ENCODE results near the gene SGSM1.
A peak's percentile ranks its signal among the peaks of the same experiment; 100 is the strongest.

Gene SGSM1
- total RNA-seq, result 0.67 to 5.8 (median 5.2) reads per million in 3 experiments

- DNase-seq, result peak; percentile 71
Measured at GRCh38 chr22:24805790-24806662, at the start of gene SGSM1. SGSM1 (plus strand) TSS chr22:24806211; CDS start chr22:24806326, 115 bp downstream.

GRCh38 chr22:24758164-24758799 is 47.7 kb upstream of the SGSM1 start:
- peak; percentile 36 for DNase-seq

GRCh38 chr22:24759765-24760164 is 46.2 kb upstream of the SGSM1 start:
- no peak for DNase-seq

DNA sequence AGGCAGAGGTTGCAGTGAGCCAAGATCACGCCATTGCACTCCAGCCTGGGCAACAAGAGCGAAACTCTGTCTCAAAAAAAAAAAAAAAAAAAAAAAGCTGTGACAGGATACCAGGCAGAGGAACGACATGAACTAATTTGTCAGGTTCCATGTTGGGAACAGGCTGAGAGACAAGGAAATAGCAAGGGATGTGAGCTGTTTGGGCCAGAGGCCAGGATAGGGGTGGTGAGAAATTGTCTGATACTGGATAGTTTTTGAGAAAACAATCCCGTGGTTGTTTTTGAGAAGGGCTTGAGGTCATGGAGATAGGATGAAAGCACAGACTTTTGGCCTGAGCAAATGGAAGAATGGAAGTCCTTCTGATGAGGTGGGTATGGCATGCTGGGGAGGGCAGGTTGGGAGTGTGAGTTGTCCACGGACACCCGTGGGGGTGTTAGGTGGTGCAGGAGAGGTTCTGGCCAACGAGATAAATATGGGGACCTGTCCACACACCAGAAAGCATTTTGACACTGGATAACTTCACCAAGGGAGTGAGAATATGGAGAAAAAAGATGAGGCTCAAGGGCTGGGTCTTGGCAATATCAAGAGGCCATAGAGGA is 45.2 kb upstream of the SGSM1 start:
- DNase-seq, result no peak

DNA sequence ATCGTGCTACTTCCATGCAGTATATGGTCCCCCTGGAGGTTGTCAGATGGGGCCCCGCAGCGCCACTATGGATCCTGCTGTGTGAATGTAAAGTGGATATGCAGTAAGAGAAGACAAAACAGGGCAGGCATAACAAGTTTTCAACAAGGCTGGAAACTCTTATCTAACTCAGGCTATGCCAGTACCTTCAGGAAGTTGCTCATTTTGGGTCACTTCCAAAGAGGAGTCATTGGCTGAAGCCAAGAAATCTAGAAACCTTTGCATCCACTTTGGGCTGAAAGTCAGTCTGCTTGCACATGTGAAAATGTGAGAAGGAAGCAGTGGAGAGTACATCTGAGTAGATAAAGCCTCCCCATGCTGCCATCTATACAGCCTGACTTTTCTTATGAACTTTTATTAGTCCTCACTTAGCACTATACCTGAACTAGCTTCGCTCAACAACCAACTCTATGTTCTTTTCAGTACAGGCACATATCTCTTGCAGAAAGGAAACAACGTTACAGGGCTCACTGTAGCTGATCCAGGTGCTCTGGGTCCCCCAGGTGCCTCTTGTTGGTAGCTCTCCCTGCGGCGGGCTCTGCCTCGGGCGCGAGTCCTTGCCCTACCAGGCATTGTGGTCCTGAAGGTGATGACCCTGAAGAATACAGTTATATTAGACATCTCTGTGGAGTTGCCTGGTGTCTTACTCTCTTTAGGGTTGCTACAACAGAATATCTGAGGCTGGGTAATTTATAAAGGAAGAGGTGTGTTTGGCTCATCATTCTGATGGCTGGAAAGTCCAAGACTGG is 43.9 kb upstream of the SGSM1 start:
- no peak for DNase-seq

- no peak for DNase-seq
Measured at GRCh38 chr22:24763872-24764485, 42.0 kb upstream of the SGSM1 start.

- no peak for DNase-seq
Measured at GRCh38 chr22:24765166-24765565, 40.8 kb upstream of the SGSM1 start.

DNA sequence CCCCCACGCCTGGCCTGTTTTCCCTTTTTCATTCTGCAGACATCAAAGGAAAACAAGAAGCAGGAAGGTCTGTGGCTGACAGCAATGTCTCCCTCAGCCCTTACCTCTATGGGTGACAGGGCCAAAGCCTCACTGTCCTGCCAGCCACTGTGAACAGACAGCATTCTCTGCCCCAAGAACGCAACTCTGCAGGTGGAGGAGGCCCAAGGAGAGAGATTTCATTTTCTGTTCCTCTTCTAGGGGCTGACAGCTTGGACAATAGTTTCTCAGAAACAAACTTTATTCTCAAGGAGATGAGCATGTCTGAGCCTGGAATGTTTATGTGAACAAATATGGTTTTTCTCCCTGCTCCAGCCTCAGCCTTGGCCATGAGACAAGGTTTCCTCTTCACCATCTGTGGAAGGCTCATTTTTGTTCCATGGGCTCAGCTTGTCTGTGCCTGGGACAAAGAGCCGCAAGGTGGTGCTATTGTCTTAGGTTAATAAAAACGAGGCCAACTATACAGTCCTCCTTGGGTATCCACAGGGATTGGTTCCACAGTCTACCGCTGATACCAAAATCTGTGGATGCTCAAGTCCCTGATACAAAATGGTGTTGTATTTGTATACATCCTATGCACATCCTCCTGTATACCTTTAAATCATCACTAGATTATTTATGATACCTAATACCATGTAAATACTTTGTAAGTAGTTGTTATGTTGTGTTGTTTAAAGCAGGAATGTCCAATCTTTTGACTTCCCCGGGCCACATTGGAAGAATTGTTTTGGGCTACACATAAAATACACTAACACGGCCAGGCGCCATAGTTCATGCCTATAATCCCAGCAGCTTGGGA is 37.3 kb upstream of the SGSM1 start:
- DNase-seq, result no peak

- no peak for DNase-seq
Measured at GRCh38 chr22:24772493-24773220, 33.4 kb upstream of the SGSM1 start.

DNA sequence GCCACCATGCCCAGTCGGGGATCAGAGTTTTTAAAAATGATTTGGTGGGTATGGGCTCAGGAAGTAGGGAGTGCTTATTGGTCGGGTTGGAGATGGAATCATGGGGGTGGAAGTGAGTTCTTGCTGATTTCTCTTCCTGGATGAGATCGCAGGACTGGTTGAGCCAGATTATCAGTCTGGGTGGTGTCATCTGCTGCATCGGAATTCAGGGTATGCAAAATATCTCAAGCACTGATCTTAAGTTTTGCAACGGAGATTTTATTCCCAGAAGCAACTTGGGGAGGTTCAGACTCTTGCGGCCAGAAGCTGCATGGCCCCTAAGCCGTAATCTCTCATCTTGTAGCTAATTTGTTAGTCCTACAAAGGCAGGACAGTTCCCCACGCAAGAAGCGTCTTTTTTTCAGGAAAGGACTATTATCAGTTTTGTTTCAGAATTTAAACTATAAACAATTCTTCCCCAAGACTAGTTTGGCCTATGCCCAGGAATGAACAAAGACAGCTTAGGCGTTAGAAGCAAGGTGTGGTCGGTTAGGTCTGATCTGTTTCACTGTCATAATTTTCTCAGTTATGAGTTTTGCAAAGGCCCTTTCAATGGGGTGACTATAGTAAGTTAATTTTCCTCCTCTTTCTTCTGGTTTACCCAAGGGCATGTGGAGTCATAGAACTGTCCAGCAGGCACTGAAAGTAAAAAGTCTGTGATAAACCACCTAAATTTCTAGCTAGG is 30.1 kb upstream of the SGSM1 start:
- DNase-seq, result no peak

- DNase-seq, result no peak
Measured at GRCh38 chr22:24776525-24776924, 29.5 kb upstream of the SGSM1 start.

GRCh38 chr22:24789516-24789915 is 16.5 kb upstream of the SGSM1 start:
- DNase-seq, result no peak

DNA sequence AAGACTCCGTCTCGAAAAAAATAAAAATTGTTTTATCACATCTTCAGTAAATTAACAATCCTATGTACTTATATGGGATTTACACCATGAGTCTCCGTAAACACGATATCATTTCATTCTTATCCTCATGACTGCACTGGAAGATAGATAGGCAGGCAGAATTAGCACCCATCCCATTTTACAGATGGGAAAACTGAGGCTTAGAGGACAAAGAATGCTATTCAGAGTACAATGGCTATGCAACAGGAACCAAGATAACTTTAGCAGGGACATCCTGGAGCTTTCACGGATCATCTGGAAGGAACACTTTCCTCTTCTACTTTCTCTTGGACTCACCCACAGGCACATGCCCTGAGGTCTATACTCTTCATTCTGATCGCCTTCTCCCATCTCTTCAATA is 14.6 kb upstream of the SGSM1 start:
- DNase-seq, result no peak

- no peak for DNase-seq
Measured at GRCh38 chr22:24796056-24796455, 10.0 kb upstream of the SGSM1 start.

DNA sequence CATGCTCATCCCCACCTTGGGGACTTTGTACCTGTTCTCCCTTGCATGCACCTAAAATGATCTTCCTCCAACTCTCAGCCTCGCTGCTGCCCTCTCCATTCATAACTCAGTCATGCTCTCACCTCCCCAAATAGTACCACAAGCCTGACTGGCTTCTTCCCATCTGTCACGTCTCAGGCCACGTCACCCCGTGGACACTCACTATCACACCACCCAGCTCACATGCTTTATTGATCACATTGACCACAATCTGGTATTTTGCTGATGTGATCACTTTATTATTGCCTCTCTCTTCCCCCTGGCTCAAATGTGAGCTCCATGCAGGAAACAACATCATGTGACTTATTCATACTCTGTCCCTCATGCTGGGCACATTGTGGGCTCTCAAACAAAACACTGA is 9.2 kb upstream of the SGSM1 start:
- no peak for DNase-seq

DNA sequence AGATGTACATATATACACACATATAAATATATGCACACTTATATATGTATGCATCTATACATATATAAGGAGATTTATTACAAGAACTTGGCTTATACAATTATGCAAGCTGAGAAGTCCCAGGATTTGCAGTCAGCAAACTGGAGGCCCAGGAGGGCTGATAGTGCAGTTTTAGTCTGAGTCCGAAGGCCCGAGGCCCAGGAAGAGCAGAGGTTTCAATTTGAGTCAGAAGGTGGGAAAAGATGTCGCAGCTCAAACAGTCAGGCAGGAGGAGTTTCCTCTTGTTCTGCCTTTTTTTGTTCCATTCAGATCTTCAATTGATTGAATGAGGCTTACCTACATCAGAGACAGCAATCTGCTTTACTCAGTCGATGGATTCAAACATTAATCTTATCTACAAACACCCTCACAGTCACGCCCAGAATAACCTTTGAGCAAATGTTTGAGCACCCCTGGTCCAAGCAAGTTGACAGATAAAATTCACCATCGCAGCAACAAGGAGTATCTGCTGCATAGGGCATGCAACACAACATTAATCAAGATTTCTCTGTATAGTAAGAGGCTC is 4.0 kb upstream of the SGSM1 start:
- DNase-seq, result no peak

- DNase-seq, result peak; percentile 32
Measured at GRCh38 chr22:24803064-24803542, 2.9 kb upstream of the SGSM1 start.

GRCh38 chr22:24806663-24807001 is 621 bp downstream of the SGSM1 start:
- DNase-seq, result no peak

DNA sequence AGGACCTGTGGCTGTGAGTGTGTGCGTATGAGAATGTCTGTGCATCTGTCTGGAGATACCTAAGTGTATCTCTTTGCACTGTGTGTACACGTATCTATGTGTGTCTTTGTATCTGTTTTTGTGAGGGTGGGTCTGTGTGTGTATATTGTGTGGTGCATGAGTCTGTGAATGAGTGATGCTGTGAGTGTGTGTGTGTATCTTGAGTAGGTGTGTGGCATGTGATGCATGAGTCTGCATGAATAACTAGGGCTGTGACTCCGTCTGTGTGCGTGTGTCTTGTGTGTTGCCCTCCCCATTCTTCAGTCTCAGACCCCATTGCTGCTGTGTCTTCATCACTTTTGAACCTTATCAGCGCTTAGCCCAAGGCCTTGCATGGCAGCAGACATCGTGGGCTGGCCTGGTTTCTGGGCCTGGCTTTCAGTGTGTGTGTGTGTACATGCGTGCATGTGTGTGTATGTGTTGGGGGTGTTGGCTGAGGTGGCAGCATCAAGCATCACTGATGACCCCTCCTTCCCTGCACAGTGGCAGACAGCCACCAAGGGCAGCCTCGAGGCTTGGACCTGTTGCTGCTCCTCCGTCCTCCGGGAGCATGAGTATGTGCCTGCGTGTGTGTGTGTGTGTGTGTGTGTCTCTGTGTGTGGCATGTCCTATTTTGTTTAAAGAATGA is 1.4 kb downstream of the SGSM1 start:
- no peak for DNase-seq
